ENCODE data around the gene PPDPF. TPM values are rescaled to one million over a fixed set of nuclear protein-coding genes. Genes with fewer than 3 reads are reported as not detected.

PPDPF gene
- total RNA-seq, 1 experiment from 2014 or later, result 51.0 TPM

- no peak overlapping the region for H2AFZ ChIP-seq (ENCODE audit: low read length)
Measured at GRCh38 chr20:63501818-63502670, 18.5 kb upstream of the PPDPF start.

GRCh38 chr20:63502671-63503172 is 17.8 kb upstream of the PPDPF start:
- Histone ChIP-seq H3K27ac (ENCODE audit: low read length) (no peak overlapping the region), H3K4me2 (ENCODE audit: low read depth, low read length, poor library complexity, severe bottlenecking) (no peak overlapping the region), H3K9me3 (ENCODE audit: low read length) (no peaks in the 10 kb centered on the region), H3K27me3 (ENCODE audit: low read length) (no peaks in the 10 kb centered on the region), H3K9ac (ENCODE audit: low read length) (no peak overlapping the region), H3K4me1 (ENCODE audit: low read length) (peaks cover 12% of the 10 kb centered on the region), H3K4me3 (ENCODE audit: low read length) (no peak overlapping the region), H3K36me3 (ENCODE audit: insufficient read depth, low read length) (no peaks in the 10 kb centered on the region), H3K9me2 (replicated peaks; ENCODE audit: insufficient read depth, low read length) (no peaks in the 10 kb centered on the region), H2AFZ (ENCODE audit: low read length) (no peak overlapping the region), H4K20me1 (ENCODE audit: insufficient read depth, low read depth, low read length) (no peaks in the 10 kb centered on the region), H3K79me2 (ENCODE audit: low read length) (no peaks in the 10 kb centered on the region)
- no peak for DNase-seq

More at GRCh38 chr20:63501818-63502670, 18.5 kb upstream of the PPDPF start:
- peak; percentile 83 for DNase-seq
- no peak overlapping the region for H3K9ac ChIP-seq (ENCODE audit: low read length)
- no peak overlapping the region for H3K27ac ChIP-seq (ENCODE audit: low read length)
- peak overlapping the region; percentile 21 for H3K4me2 ChIP-seq (ENCODE audit: low read depth, low read length, poor library complexity, severe bottlenecking)
- peaks cover 12% of the 10 kb centered on the region for H3K4me1 ChIP-seq (ENCODE audit: low read length)
- no peaks in the 10 kb centered on the region for H3K27me3 ChIP-seq (ENCODE audit: low read length)
- no peaks in the 10 kb centered on the region for H4K20me1 ChIP-seq (ENCODE audit: insufficient read depth, low read depth, low read length)
- H3K36me3 ChIP-seq (ENCODE audit: insufficient read depth, low read length), result no peaks in the 10 kb centered on the region
- H3K79me2 ChIP-seq (ENCODE audit: low read length), result no peaks in the 10 kb centered on the region
- H3K9me3 ChIP-seq (ENCODE audit: low read length), result no peaks in the 10 kb centered on the region
- H3K4me3 ChIP-seq (ENCODE audit: low read length), result no peak overlapping the region
- no peaks in the 10 kb centered on the region for H3K9me2 ChIP-seq (replicated peaks; ENCODE audit: insufficient read depth, low read length)

- H3K27ac ChIP-seq (ENCODE audit: low read length), result no peak overlapping the region
- no peaks in the 10 kb centered on the region for H3K79me2 ChIP-seq (ENCODE audit: low read length)
- H3K36me3 ChIP-seq (ENCODE audit: insufficient read depth, low read length), result no peaks in the 10 kb centered on the region
- H2AFZ ChIP-seq (ENCODE audit: low read length), result no peak overlapping the region
- no peak for DNase-seq
- no peaks in the 10 kb centered on the region for H4K20me1 ChIP-seq (ENCODE audit: insufficient read depth, low read depth, low read length)
- H3K4me2 ChIP-seq (ENCODE audit: low read depth, low read length, poor library complexity, severe bottlenecking), result no peak overlapping the region
- H3K9me3 ChIP-seq (ENCODE audit: low read length), result no peaks in the 10 kb centered on the region
- H3K4me3 ChIP-seq (ENCODE audit: low read length), result no peak overlapping the region
- H3K9me2 ChIP-seq (replicated peaks; ENCODE audit: insufficient read depth, low read length), result no peaks in the 10 kb centered on the region
- H3K27me3 ChIP-seq (ENCODE audit: low read length), result no peaks in the 10 kb centered on the region
- peaks cover 12% of the 10 kb centered on the region for H3K4me1 ChIP-seq (ENCODE audit: low read length)
- no peak overlapping the region for H3K9ac ChIP-seq (ENCODE audit: low read length)
Measured at GRCh38 chr20:63503524-63503923, 17.0 kb upstream of the PPDPF start.

- Histone ChIP-seq H4K20me1 (ENCODE audit: insufficient read depth, low read depth, low read length) (no peaks in the 10 kb centered on the region), H3K4me1 (ENCODE audit: low read length) (peaks cover 16% of the 10 kb centered on the region), H3K36me3 (ENCODE audit: insufficient read depth, low read length) (no peaks in the 10 kb centered on the region), H3K9ac (ENCODE audit: low read length) (no peak overlapping the region), H3K4me3 (ENCODE audit: low read length) (no peak overlapping the region), H3K9me2 (replicated peaks; ENCODE audit: insufficient read depth, low read length) (no peaks in the 10 kb centered on the region), H3K4me2 (ENCODE audit: low read depth, low read length, poor library complexity, severe bottlenecking) (no peak overlapping the region), H3K9me3 (ENCODE audit: low read length) (no peaks in the 10 kb centered on the region), H3K27ac (ENCODE audit: low read length) (no peak overlapping the region), H3K27me3 (ENCODE audit: low read length) (no peaks in the 10 kb centered on the region), H3K79me2 (ENCODE audit: low read length) (no peaks in the 10 kb centered on the region), H2AFZ (ENCODE audit: low read length) (no peak overlapping the region)
- DNase-seq, result no peak
Measured at GRCh38 chr20:63504642-63505041, 15.9 kb upstream of the PPDPF start.

GRCh38 chr20:63505281-63505680 is 15.3 kb upstream of the PPDPF start:
- Histone ChIP-seq H3K79me2 (ENCODE audit: low read length) (no peaks in the 10 kb centered on the region), H3K36me3 (ENCODE audit: insufficient read depth, low read length) (no peaks in the 10 kb centered on the region), H3K9me2 (replicated peaks; ENCODE audit: insufficient read depth, low read length) (no peaks in the 10 kb centered on the region), H3K27ac (ENCODE audit: low read length) (no peak overlapping the region), H3K27me3 (ENCODE audit: low read length) (no peaks in the 10 kb centered on the region), H3K4me3 (ENCODE audit: low read length) (no peak overlapping the region), H3K4me1 (ENCODE audit: low read length) (peaks cover 20% of the 10 kb centered on the region), H3K4me2 (ENCODE audit: low read depth, low read length, poor library complexity, severe bottlenecking) (no peak overlapping the region), H4K20me1 (ENCODE audit: insufficient read depth, low read depth, low read length) (no peaks in the 10 kb centered on the region), H2AFZ (ENCODE audit: low read length) (no peak overlapping the region), H3K9ac (ENCODE audit: low read length) (no peak overlapping the region), H3K9me3 (ENCODE audit: low read length) (no peaks in the 10 kb centered on the region)
- no peak for DNase-seq

- H3K4me2 ChIP-seq (ENCODE audit: low read depth, low read length, poor library complexity, severe bottlenecking), result no peak overlapping the region
- H3K4me1 ChIP-seq (ENCODE audit: low read length), result peaks cover 20% of the 10 kb centered on the region
- H3K79me2 ChIP-seq (ENCODE audit: low read length), result no peaks in the 10 kb centered on the region
- DNase-seq, result no peak
- no peak overlapping the region for H3K27ac ChIP-seq (ENCODE audit: low read length)
- no peaks in the 10 kb centered on the region for H3K9me3 ChIP-seq (ENCODE audit: low read length)
- H3K9ac ChIP-seq (ENCODE audit: low read length), result no peak overlapping the region
- no peak overlapping the region for H2AFZ ChIP-seq (ENCODE audit: low read length)
- no peaks in the 10 kb centered on the region for H3K9me2 ChIP-seq (replicated peaks; ENCODE audit: insufficient read depth, low read length)
- no peaks in the 10 kb centered on the region for H4K20me1 ChIP-seq (ENCODE audit: insufficient read depth, low read depth, low read length)
- no peak overlapping the region for H3K4me3 ChIP-seq (ENCODE audit: low read length)
- no peaks in the 10 kb centered on the region for H3K36me3 ChIP-seq (ENCODE audit: insufficient read depth, low read length)
- H3K27me3 ChIP-seq (ENCODE audit: low read length), result no peaks in the 10 kb centered on the region
Measured at GRCh38 chr20:63505723-63506122, 14.8 kb upstream of the PPDPF start.

GRCh38 chr20:63507083-63507743 is 13.4 kb upstream of the PPDPF start:
- Histone ChIP-seq H3K9me3 (ENCODE audit: low read length) (no peaks in the 10 kb centered on the region), H3K79me2 (ENCODE audit: low read length) (no peaks in the 10 kb centered on the region), H3K9ac (ENCODE audit: low read length) (no peak overlapping the region), H3K36me3 (ENCODE audit: insufficient read depth, low read length) (no peaks in the 10 kb centered on the region), H3K4me1 (ENCODE audit: low read length) (peaks cover 12% of the 10 kb centered on the region), H3K27ac (ENCODE audit: low read length) (no peak overlapping the region), H3K4me2 (ENCODE audit: low read depth, low read length, poor library complexity, severe bottlenecking) (no peak overlapping the region), H3K9me2 (replicated peaks; ENCODE audit: insufficient read depth, low read length) (no peaks in the 10 kb centered on the region), H3K4me3 (ENCODE audit: low read length) (no peak overlapping the region), H3K27me3 (ENCODE audit: low read length) (no peaks in the 10 kb centered on the region), H2AFZ (ENCODE audit: low read length) (no peak overlapping the region), H4K20me1 (ENCODE audit: insufficient read depth, low read depth, low read length) (no peaks in the 10 kb centered on the region)
- DNase-seq, result no peak

- Histone ChIP-seq H2AFZ (ENCODE audit: low read length) (no peak overlapping the region), H4K20me1 (ENCODE audit: insufficient read depth, low read depth, low read length) (no peaks in the 10 kb centered on the region), H3K4me1 (ENCODE audit: low read length) (peaks cover 8% of the 10 kb centered on the region), H3K27ac (ENCODE audit: low read length) (no peak overlapping the region), H3K4me3 (ENCODE audit: low read length) (no peak overlapping the region), H3K9me3 (ENCODE audit: low read length) (no peaks in the 10 kb centered on the region), H3K36me3 (ENCODE audit: insufficient read depth, low read length) (no peaks in the 10 kb centered on the region), H3K9ac (ENCODE audit: low read length) (no peak overlapping the region), H3K27me3 (ENCODE audit: low read length) (no peaks in the 10 kb centered on the region), H3K4me2 (ENCODE audit: low read depth, low read length, poor library complexity, severe bottlenecking) (no peak overlapping the region), H3K9me2 (replicated peaks; ENCODE audit: insufficient read depth, low read length) (no peaks in the 10 kb centered on the region), H3K79me2 (ENCODE audit: low read length) (no peaks in the 10 kb centered on the region)
- DNase-seq, result no peak
Measured at GRCh38 chr20:63508072-63508768, 12.3 kb upstream of the PPDPF start.
